Naive B cell (primary cell): ENCODE measurements around the gene SLC2A8. TPM values are rescaled to one million over a fixed set of nuclear protein-coding genes. Genes with fewer than 3 reads are reported as not detected.

Experiments
- ATAC-seq, 2 donors: fragments of 150-1000 bp; cut with Tn5 transposase; 2 replicates each; pipeline ENCODE4 v1.10.0; 2021; ENCODE audit warnings: low read depth in 2 of 2, mild to moderate bottlenecking in 2 of 2, moderate library complexity in 2 of 2
- DNase-seq: peaks from one replicate; pipeline ENCODE4 v3.0.0; 2022
- H3K27ac Mint-ChIP-seq, 6 donors: one replicate each; pipeline ENCODE4 v1.8.0; 2020 to 2022; ENCODE audit warnings: mild to moderate bottlenecking in 6 of 6, mixed read lengths in 6 of 6, moderate library complexity in 5 of 6, inconsistent platforms in 2 of 6
- H3K27me3 Mint-ChIP-seq, 3 donors: one replicate each; pipeline ENCODE4 v1.8.0; 2021 to 2022; ENCODE audit warnings: mixed read lengths in 3 of 3, mild to moderate bottlenecking in 1 of 3
- H3K36me3 Mint-ChIP-seq, 2 donors: one replicate each; pipeline ENCODE4 v1.8.0; 2020 to 2022; ENCODE audit warnings: mixed read lengths in 2 of 2, inconsistent platforms in 1 of 2, mild to moderate bottlenecking in 1 of 2
- H3K4me1 Mint-ChIP-seq, 3 donors: one replicate each; pipeline ENCODE4 v1.8.0; 2020 to 2022; ENCODE audit warnings: mixed read lengths in 3 of 3, inconsistent platforms in 1 of 3, mild to moderate bottlenecking in 1 of 3, moderate library complexity in 1 of 3
- H3K4me3 Mint-ChIP-seq, 8 donors: one replicate each; pipeline ENCODE4 v1.8.0; 2020 to 2022; ENCODE audit warnings: mild to moderate bottlenecking in 8 of 8, mixed read lengths in 8 of 8, moderate library complexity in 8 of 8, inconsistent platforms in 2 of 8
- H3K9me3 Mint-ChIP-seq, 7 donors: one replicate each; pipeline ENCODE4 v1.8.0; 2020 to 2022; ENCODE audit warnings: mixed read lengths in 7 of 7, mild to moderate bottlenecking in 5 of 7, inconsistent platforms in 2 of 7, moderate library complexity in 1 of 7
- polyA plus RNA-seq, 6 donors: library from polyadenylated mRNA; unstranded; fragments of 300-500 nt; fragmentation: Illumina TruSeq; gene quantifications; one replicate each; pipeline ENCODE4 v1.2.3, GENCODE V29; 2021; ENCODE audit warnings: low read depth in 6 of 6

SLC2A8 gene
- polyA plus RNA-seq, 6 donors from 2014 or later = 6.0 to 14.3 (median 8.5) TPM

- Mint-ChIP-seq H3K27me3 (peaks cover 0 to 4% (median 0%) of the 10 kb centered on the region in 3 donors), H3K36me3 (no peaks in the 10 kb centered on the region), H3K27ac (no peak overlapping the region), H3K9me3 (no peaks in the 10 kb centered on the region), H3K4me3 (no peak overlapping the region), H3K4me1 (peaks cover 0 to 3% (median 0%) of the 10 kb centered on the region in 3 donors)
- no peak for DNase-seq
- no peak for ATAC-seq
Measured at GRCh38 chr9:127362829-127363228, 34.1 kb upstream of the SLC2A8 start.

- no peak overlapping the region for H3K27ac Mint-ChIP-seq
- peaks cover 16 to 19% (median 17%) of the 10 kb centered on the region in 3 donors for H3K27me3 Mint-ChIP-seq
- no peaks in the 10 kb centered on the region for H3K9me3 Mint-ChIP-seq
- H3K4me3 Mint-ChIP-seq = no peak overlapping the region
- peaks cover 0 to 7% of the 10 kb centered on the region in 2 donors for H3K36me3 Mint-ChIP-seq
- DNase-seq = no peak
- H3K4me1 Mint-ChIP-seq = peaks cover 0 to 3% (median 0%) of the 10 kb centered on the region in 3 donors
- ATAC-seq = no peak
Measured at GRCh38 chr9:127365461-127365860, 31.5 kb upstream of the SLC2A8 start.

- ATAC-seq (no peak), DNase-seq (no peak)
- Mint-ChIP-seq H3K36me3 (peaks cover 0 to 7% of the 10 kb centered on the region in 2 donors), H3K27me3 (peaks cover 24 to 29% (median 28%) of the 10 kb centered on the region in 3 donors), H3K4me1 (peaks cover 0 to 3% (median 0%) of the 10 kb centered on the region in 3 donors), H3K4me3 (no peak overlapping the region), H3K9me3 (no peaks in the 10 kb centered on the region), H3K27ac (no peak overlapping the region)
Measured at GRCh38 chr9:127366594-127366993, 30.4 kb upstream of the SLC2A8 start.

- no peak overlapping the region for H3K4me3 Mint-ChIP-seq
- peaks cover 34 to 42% (median 36%) of the 10 kb centered on the region in 3 donors for H3K27me3 Mint-ChIP-seq
- H3K9me3 Mint-ChIP-seq = no peaks in the 10 kb centered on the region
- DNase-seq (no peak), ATAC-seq (no peak)
- H3K27ac Mint-ChIP-seq = no peak overlapping the region
- H3K36me3 Mint-ChIP-seq = peaks cover 0 to 7% of the 10 kb centered on the region in 2 donors
- H3K4me1 Mint-ChIP-seq = no peaks in the 10 kb centered on the region
Measured at GRCh38 chr9:127368852-127369402, 28.0 kb upstream of the SLC2A8 start.

GRCh38 chr9:127369428-127369827 lies 27.5 kb upstream of the SLC2A8 start:
- Mint-ChIP-seq H3K27ac (peak overlapping the region in 1 of 6 donors; percentile 29), H3K27me3 (peaks cover 36 to 42% (median 37%) of the 10 kb centered on the region in 3 donors), H3K9me3 (no peaks in the 10 kb centered on the region), H3K4me1 (no peaks in the 10 kb centered on the region), H3K4me3 (no peak overlapping the region), H3K36me3 (peaks cover 0 to 7% of the 10 kb centered on the region in 2 donors)
- ATAC-seq = no peak
- no peak for DNase-seq

- DNase-seq = no peak
- H3K27me3 Mint-ChIP-seq = peaks cover 36 to 42% (median 40%) of the 10 kb centered on the region in 3 donors
- H3K27ac Mint-ChIP-seq = no peak overlapping the region
- H3K9me3 Mint-ChIP-seq = no peaks in the 10 kb centered on the region
- H3K4me1 Mint-ChIP-seq = no peaks in the 10 kb centered on the region
- no peak overlapping the region for H3K4me3 Mint-ChIP-seq
- ATAC-seq = no peak
- peaks cover 0 to 7% of the 10 kb centered on the region in 2 donors for H3K36me3 Mint-ChIP-seq
Measured at GRCh38 chr9:127370147-127370579, 26.8 kb upstream of the SLC2A8 start.

- Mint-ChIP-seq H3K36me3 (peaks cover 0 to 7% of the 10 kb centered on the region in 2 donors), H3K27ac (peak overlapping the region in 1 of 6 donors; percentile 34), H3K27me3 (peaks cover 36 to 46% (median 42%) of the 10 kb centered on the region in 3 donors), H3K9me3 (no peaks in the 10 kb centered on the region), H3K4me1 (no peaks in the 10 kb centered on the region), H3K4me3 (no peak overlapping the region)
- ATAC-seq = no peak
- DNase-seq = no peak
Measured at GRCh38 chr9:127370672-127371648, 26.0 kb upstream of the SLC2A8 start.

- no peaks in the 10 kb centered on the region for H3K36me3 Mint-ChIP-seq
- H3K27me3 Mint-ChIP-seq = peaks cover 26 to 46% (median 29%) of the 10 kb centered on the region in 3 donors
- H3K4me3 Mint-ChIP-seq = no peak overlapping the region
- DNase-seq (no peak), ATAC-seq (no peak)
- no peaks in the 10 kb centered on the region for H3K4me1 Mint-ChIP-seq
- peaks cover 0 to 10% (median 7%) of the 10 kb centered on the region in 7 donors for H3K9me3 Mint-ChIP-seq
- no peak overlapping the region for H3K27ac Mint-ChIP-seq
Measured at GRCh38 chr9:127380479-127380878, 16.5 kb upstream of the SLC2A8 start.

GRCh38 chr9:127382541-127382940 lies 14.4 kb upstream of the SLC2A8 start:
- no peak overlapping the region for H3K27ac Mint-ChIP-seq
- no peaks in the 10 kb centered on the region for H3K36me3 Mint-ChIP-seq
- ATAC-seq (no peak), DNase-seq (no peak)
- peaks cover 33 to 51% (median 44%) of the 10 kb centered on the region in 3 donors for H3K27me3 Mint-ChIP-seq
- H3K9me3 Mint-ChIP-seq = peaks cover 0 to 10% (median 7%) of the 10 kb centered on the region in 7 donors
- H3K4me3 Mint-ChIP-seq = no peak overlapping the region
- H3K4me1 Mint-ChIP-seq = no peaks in the 10 kb centered on the region

GRCh38 chr9:127384016-127384730 lies 12.8 kb upstream of the SLC2A8 start:
- peaks cover 0 to 5% (median 3%) of the 10 kb centered on the region in 7 donors for H3K9me3 Mint-ChIP-seq
- ATAC-seq = no peak
- no peaks in the 10 kb centered on the region for H3K36me3 Mint-ChIP-seq
- peaks cover 42 to 63% (median 54%) of the 10 kb centered on the region in 3 donors for H3K27me3 Mint-ChIP-seq
- H3K4me3 Mint-ChIP-seq = no peak overlapping the region
- DNase-seq = no peak
- H3K27ac Mint-ChIP-seq = peak overlapping the region in 2 of 6 donors; percentile 50 to 70
- peaks cover 0 to 5% (median 0%) of the 10 kb centered on the region in 3 donors for H3K4me1 Mint-ChIP-seq

GRCh38 chr9:127384901-127385300 lies 12.1 kb upstream of the SLC2A8 start:
- Mint-ChIP-seq H3K27ac (no peak overlapping the region), H3K9me3 (peaks cover 0 to 2% (median 0%) of the 10 kb centered on the region in 7 donors), H3K4me3 (no peak overlapping the region), H3K4me1 (peaks cover 0 to 5% (median 0%) of the 10 kb centered on the region in 3 donors), H3K27me3 (peaks cover 43 to 61% (median 55%) of the 10 kb centered on the region in 3 donors), H3K36me3 (no peaks in the 10 kb centered on the region)
- DNase-seq = no peak
- ATAC-seq = no peak

- Mint-ChIP-seq H3K27ac (no peak overlapping the region), H3K4me1 (peaks cover 0 to 5% (median 0%) of the 10 kb centered on the region in 3 donors), H3K9me3 (no peaks in the 10 kb centered on the region), H3K36me3 (no peaks in the 10 kb centered on the region), H3K27me3 (peaks cover 48 to 65% (median 48%) of the 10 kb centered on the region in 3 donors), H3K4me3 (no peak overlapping the region)
- DNase-seq (no peak), ATAC-seq (no peak)
Measured at GRCh38 chr9:127386249-127386648, 10.7 kb upstream of the SLC2A8 start.

- Mint-ChIP-seq H3K4me3 (no peak overlapping the region), H3K27me3 (peaks cover 50 to 67% (median 52%) of the 10 kb centered on the region in 3 donors), H3K9me3 (no peaks in the 10 kb centered on the region), H3K4me1 (peaks cover 0 to 5% (median 0%) of the 10 kb centered on the region in 3 donors), H3K36me3 (no peaks in the 10 kb centered on the region), H3K27ac (no peak overlapping the region)
- DNase-seq = no peak
- ATAC-seq = no peak
Measured at GRCh38 chr9:127386981-127387380, 10.0 kb upstream of the SLC2A8 start.
